GM23338 (cell line): ENCODE data around the gene SPTBN4.

Experiments
- CREB1 ChIP-seq: fragments of 250-450 bp; sonication (Bioruptor Pico); IDR thresholded peaks from 2 replicates; pipeline ENCODE4 v1.5.0; 2020; ENCODE audit warnings: low read depth, mild to moderate bottlenecking, moderate library complexity
- EZH2 ChIP-seq: fragments of 200-600 bp; sonication (generic); IDR thresholded peaks from one replicate; pipeline ENCODE4 v1.8.0; 2017; ENCODE audit warnings: antibody characterized with exemption, mild to moderate bottlenecking, low read depth; ENCODE audit not compliant: unreplicated experiment
- EZH2phosphoT487 ChIP-seq: fragments of 200-600 bp; sonication (generic); IDR thresholded peaks from one replicate; pipeline ENCODE4 v1.8.1; 2018; ENCODE audit warnings: antibody characterized with exemption; ENCODE audit not compliant: unreplicated experiment
- POLR2AphosphoS5 ChIP-seq: IDR thresholded peaks from 2 replicates; pipeline ENCODE4 v1.6.1; 2016; ENCODE audit warnings: antibody characterized with exemption, low read depth
- ZNF114 ChIP-seq: fragments of 250-450 bp; sonication (Bioruptor Pico); IDR thresholded peaks from 2 replicates; pipeline ENCODE4 v1.5.0; 2020; ENCODE audit warnings: mild to moderate bottlenecking, moderate library complexity
- TF ChIP-seq, protein P1 (sequence below), 2 experiments: fragments of 200-600 bp in 1 of 2; sonication (generic) in 1 of 2; conservative IDR thresholded peaks; 2 replicates each; pipeline versions ENCODE4 v1.5.1 to v1.6.1; 2016 to 2017; ENCODE audit warnings: antibody characterized with exemption in 2 of 2, low read depth in 2 of 2, mild to moderate bottlenecking in 2 of 2, moderate library complexity in 1 of 2

DNA sequence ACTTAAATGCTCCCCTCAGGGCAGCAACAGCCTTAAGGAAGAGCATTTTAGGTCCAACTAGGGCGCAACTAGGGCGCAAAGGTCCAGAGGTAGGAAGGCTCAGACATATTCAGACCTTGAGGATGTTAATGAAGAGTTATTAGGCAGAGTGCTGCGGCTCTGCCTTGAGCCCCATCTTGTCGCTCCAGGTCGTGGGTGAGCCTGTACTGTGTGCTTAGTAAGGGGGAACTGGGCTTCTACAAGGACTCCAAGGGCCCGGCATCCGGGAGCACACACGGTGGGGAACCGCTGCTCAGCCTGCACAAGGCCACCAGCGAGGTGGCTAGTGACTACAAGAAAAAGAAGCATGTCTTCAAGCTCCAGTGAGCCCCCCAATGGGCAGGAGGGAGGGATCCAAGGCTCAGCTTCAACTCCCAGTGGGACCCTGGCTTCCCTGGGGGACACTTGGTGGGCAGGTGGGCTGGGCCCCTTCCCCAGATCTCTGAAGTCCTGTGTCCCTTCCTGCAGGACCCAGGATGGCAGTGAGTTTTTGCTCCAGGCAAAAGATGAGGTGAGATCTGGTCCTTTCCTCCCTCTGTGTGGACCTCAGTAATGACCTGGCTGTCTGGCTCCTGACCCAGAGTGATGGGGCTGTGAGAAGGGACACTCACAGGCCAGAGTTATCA lies 105.2 kb downstream of the SPTBN4 start:
- TF ChIP-seq, protein P1, sequence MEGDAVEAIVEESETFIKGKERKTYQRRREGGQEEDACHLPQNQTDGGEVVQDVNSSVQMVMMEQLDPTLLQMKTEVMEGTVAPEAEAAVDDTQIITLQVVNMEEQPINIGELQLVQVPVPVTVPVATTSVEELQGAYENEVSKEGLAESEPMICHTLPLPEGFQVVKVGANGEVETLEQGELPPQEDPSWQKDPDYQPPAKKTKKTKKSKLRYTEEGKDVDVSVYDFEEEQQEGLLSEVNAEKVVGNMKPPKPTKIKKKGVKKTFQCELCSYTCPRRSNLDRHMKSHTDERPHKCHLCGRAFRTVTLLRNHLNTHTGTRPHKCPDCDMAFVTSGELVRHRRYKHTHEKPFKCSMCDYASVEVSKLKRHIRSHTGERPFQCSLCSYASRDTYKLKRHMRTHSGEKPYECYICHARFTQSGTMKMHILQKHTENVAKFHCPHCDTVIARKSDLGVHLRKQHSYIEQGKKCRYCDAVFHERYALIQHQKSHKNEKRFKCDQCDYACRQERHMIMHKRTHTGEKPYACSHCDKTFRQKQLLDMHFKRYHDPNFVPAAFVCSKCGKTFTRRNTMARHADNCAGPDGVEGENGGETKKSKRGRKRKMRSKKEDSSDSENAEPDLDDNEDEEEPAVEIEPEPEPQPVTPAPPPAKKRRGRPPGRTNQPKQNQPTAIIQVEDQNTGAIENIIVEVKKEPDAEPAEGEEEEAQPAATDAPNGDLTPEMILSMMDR (conservative IDR thresholded peaks at IDR 0.05; ENCODE audit: low read depth in 2 of 2), result no peak
- TF ChIP-seq CREB1 (no peak), ZNF114 (CRISPR knock-in tag) (no peak), EZH2 (no peak), POLR2AphosphoS5 (no peak), EZH2phosphoT487 (no peak)
